ENCODE data around the gene ELMOD1. TPM values are rescaled to one million over a fixed set of nuclear protein-coding genes. Genes with fewer than 3 reads are reported as not detected.

Gene ELMOD1
- polyA plus RNA-seq, 1 donor: 0.12 TPM

Other genes starting within 250 kb of the ELMOD1 start
- 22.5 TPM for gene CWF19L2, start 133.3 kb upstream of the ELMOD1 start, polyA plus RNA-seq (ENCODE audit: insufficient read length)
- gene ALKBH8, start 25.4 kb upstream of the ELMOD1 start, polyA plus RNA-seq (ENCODE audit: insufficient read length): 13.5 TPM
- 0.27 TPM for gene SLN, start 120.9 kb downstream of the ELMOD1 start, polyA plus RNA-seq (ENCODE audit: insufficient read length)

Data from left kidney (tissue), 1 donor.